NCI-H345 (cell line): ENCODE data around the gene TVP23A.
"Not testable (repeated sequence)": the region's sequence is repeated elsewhere in the genome, so short reads cannot be mapped to it uniquely, and the experiment has no call there.

Experiments used
- DNase-seq: peaks from one replicate; lab custom pipeline; 2025; lab: John Stamatoyannopoulos, UW

The TVP23A gene

DNA sequence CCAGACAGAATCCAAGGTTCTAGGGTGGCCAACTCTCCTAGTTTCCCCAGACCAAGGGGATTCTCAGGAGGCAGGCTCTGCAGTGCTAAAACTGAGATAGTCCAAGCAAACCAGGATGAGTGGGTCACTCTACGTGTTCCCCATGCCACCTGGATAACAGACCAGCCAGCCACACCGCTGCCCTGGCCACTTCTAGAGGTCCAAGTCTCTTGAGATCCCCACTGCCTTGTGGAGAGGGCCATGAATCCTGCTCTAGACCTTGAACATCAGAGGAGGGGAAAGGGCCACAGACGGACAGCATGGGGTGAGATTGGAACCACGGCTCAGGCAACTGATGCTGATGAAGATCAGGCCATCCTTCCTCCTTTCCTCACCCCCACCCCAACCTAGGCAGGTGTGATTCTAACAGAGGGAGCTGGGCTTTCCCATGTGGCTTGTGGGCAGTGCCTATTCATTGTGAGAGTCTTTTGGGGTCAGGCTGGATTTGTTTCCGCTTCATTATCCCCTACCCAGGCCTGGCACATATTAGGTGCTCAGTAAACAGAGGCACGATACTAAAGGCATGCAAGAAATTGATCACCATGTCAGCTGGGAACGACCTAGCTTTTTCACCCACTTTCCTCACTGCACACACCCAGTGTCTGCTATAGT, 16.8 kb upstream of the TVP23A start:
- DNase-seq: no peak

DNA sequence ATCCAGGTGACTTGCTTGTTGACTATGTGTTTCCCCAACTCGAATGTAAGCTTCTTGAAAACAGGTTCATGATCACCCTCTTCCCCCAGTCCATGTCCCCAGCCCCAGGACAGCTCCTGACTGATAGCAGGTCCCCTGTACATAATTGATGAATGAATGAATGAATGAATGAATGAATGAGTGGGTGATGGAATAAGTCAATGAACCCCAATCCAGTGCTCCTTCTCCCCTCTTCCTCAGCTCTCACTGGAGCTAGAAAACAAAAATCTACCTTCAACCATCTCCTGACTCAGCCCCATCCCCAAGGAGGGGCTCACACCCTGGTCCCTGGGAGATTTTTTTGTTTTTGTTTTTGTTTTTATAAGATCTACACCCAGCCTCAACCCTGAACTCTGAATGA, 16.2 kb upstream of the TVP23A start:
- DNase-seq: no peak

DNA sequence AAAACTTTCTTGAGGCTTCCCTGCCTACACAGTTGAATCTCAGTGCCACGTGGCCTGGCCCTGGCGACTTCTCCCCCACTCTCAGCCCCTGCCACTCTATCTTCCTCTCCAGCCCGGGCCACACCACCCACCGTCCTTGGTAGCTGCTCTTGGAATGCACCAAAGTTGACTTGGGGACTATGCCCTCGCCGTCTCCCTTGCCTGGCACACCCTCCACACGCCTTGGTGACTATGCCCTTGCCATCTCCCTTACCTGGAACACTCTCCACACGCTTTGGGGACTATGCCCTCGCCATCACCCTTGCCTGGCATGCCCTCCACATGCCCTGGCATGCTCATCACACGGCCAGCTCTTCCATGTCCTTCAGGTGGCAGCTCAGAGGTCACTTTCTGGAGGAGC, 15.5 kb upstream of the TVP23A start:
- no peak for DNase-seq

DNA sequence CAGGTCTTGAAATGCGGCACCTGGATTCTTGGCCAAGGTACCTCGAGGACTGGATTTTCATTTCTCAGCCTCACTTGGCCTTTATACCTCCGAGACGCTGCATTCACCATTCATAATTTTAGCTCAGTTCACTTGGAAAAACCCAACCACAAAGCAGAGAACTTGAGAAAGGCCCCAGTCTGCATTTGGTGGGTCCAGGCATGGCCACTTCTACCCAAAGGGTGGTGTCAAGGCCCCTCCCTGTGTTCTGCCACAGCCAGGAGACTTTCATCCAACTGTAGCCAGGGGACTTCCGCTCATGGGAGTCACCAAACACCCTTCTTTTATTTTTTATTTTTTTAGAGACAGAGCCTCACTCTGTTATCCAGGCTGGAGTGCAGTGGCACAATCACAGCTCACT, 14.7 kb upstream of the TVP23A start:
- no peak for DNase-seq

DNA sequence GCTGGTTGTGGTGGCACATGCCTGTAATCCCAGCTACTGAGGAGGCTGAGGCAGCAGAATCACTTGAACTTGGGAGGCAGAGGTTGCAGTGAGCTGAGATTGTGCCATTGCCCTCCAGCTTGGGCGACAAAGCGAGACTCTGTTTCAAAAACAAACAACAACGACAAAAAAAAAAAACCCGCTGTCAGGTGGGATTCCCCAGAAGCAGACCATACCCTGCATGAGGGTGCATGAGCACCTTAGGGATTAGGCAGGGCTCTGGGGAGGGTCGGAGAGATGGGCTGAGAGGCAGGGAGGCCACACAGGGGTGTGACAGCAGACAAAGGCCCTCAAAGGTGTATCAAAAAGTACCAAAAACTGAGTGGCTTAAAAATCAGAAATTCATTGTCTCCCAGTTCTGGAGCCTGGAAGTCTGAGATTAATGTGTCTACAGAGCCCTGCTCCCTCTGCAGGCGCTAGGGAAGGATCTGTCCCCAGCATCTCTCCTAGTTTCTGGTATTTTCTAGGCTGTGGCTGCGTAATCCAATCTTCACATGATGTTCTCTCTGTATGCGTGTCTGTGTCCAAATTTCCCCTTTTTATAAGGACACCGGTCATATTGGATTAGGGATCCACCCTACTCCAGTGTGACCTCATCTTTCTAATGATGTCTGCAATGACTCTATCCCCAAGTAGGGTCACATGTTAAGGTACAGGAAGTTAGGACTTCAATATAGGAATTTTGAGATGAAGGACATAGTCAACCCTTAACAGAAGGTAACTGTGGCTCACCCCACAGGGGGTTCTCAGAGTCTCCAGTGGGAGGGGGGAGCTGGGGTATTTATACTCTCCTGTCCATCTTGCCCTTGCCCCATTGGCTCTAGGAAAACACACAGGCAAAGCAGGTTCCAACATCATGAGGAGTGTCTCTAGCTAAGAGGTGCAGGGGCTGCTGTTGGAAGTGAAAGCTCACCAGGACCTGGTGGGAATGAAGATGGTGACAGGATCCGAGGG, 13.6 kb upstream of the TVP23A start:
- DNase-seq: no peak

DNA sequence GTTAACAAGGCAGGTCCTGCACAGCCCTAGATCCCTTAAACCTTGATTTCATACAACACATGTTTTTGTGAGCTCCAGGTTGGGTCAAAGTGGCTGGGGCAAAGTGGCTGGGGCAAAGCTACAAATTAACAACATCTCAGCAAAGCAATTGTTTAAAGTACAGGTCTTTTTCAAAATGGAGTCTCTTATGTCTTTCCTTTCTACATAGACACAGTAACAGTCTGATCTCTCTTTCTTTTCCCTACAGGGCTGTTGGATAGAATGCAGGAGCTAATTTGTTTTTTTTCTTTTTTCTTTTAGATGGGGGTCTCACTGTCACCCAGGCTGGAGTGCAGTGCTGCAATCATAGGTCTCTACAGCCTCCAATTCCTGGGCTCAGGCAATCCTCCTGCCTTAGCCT, 11.6 kb upstream of the TVP23A start:
- not testable (repeated sequence) for DNase-seq

DNA sequence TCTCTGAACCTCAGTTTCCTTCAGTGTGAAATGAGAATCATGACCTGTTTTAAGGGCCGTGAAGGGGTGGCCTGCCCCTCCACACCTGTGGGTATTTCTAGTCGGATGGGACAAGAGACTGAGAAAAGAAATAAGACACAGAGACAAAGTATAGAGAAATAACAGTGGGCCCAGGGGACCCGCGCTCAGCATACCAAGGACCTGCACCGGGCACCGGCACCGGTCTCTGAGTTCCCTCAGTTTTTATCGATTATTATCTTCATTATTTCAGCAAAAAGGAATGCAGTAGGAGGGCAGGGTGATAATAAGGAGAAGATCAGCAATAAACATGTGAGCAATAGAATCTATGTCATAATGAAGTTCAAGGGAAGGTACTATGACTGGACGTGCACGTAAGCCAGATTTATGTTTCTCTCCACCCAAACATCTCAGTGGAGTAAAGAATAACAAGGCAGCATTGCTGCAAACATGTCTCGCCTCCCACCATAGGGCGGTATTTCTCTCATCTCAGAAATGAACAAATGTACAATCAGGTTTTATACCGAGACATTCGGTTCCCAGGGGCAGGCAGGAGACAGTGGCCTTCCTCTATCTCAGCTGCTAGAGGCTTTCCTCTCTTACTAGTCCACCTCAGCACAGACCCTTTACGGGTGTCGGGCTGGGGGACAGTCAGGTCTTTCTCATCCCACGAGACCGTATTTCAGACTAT, 10.9 kb upstream of the TVP23A start:
- not testable (repeated sequence) for DNase-seq

DNA sequence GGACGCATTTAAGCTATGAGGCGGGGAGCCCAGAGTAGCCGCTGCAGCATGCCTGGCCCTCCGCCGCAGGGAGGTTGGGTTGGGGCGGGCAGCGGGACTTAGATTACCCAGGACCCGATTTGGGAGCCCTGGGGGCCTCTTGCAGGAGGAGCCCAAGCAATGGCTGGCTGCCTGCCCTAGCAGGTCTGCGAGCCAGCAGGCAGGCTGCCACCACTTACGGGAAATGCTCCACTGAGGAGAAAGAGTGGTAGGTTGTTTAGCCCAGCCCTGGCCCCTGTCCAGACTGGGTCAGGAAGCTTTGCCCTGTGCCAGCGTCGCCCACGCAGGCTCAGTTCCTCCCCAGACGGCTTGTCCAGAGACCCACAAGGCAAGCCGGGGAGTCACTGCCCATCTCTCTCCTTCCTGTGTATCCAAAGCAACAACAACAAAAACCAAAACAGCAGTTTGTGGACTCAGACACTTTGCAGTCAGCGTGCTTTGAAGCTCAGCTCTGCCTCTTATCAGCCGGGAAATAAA, 10.3 kb upstream of the TVP23A start:
- no peak for DNase-seq

DNA sequence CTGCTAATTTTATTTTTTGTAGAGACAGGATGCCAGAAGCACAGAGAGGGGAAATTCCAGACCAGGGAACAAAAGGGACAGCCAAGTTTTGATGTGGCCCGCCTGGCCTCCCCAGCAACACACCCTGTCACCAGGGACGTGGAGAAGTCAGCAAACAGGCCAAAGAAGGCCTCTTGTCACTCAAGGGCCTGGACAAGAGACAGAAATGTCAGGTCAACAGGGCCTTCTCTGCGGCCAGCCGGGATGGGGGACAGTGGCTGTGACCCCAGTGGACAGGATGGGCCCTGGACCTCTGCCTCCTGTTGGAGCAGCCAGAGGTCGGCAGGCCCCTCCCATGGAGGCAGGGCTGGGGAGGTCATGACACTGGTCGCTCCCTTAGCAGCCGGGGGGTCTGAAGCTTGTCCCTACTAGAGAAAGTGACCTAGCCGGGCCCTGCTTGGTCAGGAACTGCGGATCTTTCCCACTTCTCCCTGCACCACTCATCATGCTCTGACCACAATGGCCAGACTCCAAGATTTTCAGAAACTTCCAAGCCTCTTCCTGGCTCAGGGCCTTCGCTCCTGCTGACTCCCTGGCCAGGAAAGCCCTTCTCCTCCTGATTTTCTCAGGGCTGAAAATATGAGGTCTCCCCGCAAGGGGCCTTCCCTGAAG, 9.2 kb upstream of the TVP23A start:
- no peak for DNase-seq

DNA sequence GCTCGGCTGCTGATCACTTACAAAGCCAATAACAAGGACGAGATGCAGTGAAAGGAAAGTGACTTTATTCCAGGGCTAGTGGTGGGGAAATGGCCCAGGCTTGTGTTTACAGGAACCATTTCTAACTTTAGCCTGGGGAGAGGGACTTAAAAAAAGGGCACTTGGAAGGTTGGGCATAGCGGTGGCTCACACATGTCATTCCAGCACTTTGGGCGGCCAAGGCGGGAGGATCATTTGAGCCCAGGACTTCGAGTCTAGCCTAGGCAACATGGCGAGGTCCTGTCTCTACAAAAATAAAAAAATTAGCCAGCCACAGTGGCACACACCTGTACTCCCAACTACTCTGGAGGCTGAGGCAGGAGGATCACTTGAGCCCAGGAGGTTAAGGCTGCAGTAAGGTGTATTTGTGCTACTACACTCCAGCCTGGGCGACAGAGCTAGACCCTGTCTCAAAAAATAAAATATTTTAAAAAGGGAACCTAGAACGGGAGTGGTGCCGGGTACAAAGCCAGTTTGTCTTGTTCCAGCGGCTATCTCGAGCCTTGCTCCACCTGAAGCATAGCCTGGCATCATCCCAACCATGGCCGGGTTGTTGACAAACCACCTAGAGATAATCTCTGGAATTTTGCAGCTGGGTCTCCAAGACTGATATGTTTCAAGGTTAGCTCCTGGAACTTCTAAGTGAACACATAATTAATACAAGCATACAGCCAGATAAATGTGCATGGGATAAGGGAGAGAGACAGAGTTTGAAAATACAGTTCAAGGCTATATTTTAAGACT, 5.7 kb upstream of the TVP23A start:
- DNase-seq: no peak

DNA sequence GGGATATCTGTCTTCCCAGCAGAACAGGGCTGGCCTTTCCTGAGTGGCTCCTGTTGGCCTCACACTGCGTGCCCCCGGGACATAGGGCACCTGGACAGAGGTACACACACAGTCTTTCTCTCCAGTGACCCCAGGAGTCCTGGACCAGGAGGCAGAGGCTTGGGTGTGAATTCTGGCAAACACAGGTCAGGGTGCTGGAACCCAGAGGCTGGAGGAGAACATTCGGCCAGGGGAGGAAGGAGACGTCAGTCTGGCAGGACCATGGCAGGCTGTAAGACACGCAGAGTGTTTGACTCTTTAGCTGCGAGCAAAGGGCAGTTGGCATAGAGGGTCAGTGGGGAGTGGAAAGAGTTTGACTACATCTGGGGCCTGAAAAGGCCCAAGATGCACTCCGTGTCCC, 4.1 kb upstream of the TVP23A start:
- DNase-seq: no peak

DNA sequence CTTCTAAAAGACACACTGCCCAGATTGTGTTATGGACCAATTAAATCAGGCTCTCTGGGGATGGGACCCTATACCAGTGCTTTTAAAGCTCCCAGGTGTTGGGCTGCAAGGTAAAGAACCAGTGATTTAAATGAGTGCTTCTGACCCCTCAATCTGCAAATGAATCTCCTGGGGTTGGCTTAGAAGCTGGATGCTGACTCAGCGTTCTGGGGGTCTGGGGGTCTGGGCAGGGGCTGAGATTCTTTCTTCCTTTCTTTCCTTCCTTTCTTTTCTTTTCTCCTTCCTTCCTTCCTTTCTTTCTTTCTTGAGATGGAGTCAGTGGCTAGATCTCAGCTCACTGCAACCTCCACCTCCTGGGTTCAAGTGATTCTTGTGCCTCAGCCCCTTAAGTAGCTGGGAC, 2.0 kb upstream of the TVP23A start:
- no peak for DNase-seq

DNA sequence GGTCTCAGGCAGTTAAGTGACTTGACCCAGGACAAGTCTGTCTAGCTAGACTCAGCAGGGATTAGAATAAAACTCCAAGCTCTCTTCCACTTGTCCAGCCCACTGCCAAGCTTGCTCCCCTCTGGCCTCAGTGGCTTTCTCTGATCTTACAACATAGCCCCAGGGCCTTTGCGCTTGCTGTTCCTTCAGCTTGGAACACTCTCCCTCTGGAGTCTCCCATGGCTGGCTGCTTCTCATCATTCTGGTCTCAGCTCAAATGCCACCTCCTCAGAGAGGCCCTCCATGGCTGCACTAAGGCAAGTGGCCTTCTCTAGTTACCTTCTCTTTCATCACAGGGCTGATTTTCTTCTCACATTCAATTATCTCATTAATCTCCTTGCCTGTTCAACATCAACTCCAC, 1.1 kb downstream of the TVP23A start:
- no peak for DNase-seq

DNA sequence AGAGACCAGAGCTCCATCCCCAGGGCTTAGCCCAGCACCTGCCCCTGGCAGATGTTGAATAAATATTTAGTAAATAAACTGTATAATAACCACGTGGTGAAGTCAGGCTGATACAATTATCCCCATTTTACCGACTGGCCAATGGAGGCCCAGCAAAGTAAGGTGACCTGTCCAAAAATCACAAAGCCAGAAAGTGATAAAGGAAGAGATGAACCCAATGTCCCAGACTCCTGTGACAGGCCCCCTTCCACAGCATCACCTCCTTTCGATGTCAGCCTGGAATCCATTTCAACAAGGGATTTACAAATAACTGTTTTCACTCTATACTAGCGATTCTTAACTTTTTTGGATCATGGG, 5.5 kb downstream of the TVP23A start:
- no peak for DNase-seq

DNA sequence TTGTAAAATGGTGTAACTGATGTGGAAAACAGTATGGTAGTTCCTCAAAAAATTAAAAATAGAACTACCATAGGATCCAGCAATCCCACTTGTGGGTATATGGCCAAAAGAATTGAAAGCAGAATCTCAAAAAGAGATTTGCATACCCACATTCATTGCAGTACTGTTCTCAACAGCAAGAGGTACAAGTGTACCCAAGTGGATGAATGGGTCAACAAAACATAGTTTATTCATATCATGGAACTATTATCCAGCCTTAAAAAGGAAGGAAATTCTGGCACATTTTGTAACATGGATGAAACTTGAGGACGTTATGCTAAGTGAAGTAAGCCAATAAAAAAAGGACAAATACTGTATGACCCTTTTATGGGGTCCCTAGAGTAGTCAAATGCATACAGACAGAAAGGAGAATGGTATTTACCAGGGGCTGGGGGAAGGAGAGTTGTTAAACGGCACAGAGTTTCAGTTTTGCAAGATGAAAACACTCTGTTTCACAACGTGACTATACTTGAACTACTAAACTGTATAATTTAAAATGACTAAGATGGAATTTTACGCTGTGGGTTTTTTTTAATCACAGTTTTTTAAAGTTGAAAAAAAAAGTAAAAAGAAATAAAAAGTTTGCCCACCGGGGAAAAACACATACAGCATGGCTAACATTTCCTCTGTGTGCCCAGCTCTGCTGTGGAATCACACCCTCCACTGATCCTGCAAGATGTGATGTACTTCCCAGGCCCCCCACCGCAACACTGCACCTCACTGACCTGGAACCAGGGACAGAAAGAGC, 6.1 kb downstream of the TVP23A start:
- DNase-seq: no peak

DNA sequence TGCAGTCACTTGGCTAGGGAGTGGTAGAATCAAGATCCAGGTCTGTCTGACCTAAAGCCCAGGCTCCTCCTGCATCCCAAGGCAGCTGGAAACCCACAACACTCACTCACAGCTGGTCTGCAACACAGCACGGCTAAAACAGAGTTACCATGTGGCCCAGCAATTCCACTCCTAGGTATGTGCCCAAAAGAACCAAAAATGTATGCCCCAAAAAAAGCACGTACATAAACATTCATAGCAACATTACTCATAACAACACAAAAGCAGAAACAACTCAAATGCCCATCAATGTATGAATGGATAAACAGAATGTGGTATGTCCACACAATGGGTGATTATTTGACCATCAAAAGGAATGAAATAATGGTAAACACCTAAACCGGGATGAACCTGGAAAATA, 8.9 kb downstream of the TVP23A start:
- no peak for DNase-seq

DNA sequence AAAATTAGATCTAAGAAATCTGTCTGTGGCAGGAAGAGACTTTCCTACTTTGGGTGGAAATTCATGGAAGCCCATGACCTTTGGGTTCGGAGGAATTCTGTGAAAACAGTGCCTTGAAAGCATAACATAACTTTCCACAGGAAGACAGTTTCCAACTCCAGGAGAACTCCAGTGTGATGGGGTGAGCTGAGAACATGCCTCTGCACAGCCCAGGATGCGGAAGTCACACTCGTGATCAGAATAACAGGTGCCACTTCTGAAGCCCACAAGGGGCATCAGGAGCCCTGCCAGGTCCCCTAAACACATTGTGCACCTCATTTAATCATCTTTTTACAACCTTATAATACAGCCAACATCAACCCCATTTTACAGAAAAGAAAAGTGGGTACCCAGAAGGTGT, 9.7 kb downstream of the TVP23A start:
- DNase-seq: no peak

DNA sequence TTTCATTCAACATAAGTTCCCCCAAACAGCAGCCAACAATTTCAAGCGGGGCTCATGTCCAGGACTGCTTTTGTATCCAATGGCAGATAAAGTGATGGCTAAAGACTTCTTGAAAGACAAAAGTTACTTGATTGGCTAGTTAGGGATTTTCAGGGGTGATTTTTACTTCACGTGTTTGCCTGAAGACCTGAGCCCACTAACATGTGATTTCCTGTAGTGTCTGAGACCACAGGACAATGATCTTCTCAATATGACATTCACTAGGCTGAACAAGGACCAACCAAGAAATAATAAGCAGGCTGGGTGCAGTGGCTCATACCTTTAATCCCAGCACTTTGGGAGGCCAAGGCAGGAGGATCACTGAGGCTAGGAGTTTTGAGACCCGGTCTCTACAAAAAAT, 10.4 kb downstream of the TVP23A start:
- no peak for DNase-seq

DNA sequence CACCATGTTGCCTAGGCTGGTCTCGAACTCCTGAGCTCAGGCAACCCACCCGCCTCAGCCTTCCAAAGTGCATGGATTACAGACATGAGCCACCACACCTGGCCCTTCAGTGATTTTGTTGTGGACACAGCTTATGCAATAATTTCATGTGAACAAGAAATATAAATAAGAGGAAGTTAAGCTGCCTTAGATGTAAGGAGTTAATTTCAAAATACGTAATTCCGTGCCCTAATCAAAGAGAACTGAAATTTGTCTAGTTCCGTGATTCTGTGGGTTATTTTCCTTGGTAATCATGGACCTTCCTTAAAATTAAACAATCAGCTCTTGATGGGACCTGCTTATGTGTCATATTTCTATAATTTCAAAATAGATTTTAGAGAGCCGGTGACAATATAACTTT, 11.9 kb downstream of the TVP23A start:
- no peak for DNase-seq

DNA sequence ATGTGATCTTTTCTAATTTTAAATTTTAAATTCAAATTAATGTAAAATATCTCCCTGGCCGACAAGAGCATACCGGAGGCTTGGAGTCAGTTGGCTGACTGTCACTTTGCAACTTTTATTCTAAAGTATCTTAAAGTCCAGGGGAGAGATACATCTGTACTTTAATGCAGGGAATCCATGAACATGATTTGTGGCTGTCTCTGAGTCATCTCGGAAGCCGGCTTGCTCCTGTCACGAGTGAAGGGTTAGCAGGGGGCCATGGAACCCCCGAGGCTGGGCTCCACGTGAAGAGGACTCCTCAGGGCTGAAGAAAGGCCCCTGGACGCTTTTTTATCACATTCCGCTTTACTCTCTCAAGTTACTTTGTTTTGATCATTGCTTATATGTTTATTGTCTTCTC, 13.3 kb downstream of the TVP23A start:
- DNase-seq: no peak

DNA sequence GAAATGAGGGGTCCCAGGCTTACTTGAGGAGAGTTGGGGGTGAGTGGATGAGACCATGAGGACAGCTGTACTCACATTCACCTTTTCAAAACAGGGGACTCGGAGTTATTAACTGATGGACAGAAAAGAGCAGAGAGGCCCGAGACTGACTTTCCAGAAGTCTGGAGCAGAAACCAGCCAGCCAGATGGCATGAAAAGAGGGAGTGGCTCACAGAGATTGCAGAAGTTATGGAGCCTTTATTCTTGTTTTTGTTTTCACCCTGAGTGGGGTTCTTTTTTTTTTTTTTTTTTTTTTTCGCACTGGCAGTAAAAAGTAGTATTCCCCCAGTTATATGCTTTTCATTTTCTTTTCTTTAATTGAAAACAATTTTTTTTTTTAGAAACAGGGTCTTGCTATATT, 18.9 kb downstream of the TVP23A start:
- no peak for DNase-seq
